ENCODE data around the gene DOCK6.

Gene DOCK6, protein sequence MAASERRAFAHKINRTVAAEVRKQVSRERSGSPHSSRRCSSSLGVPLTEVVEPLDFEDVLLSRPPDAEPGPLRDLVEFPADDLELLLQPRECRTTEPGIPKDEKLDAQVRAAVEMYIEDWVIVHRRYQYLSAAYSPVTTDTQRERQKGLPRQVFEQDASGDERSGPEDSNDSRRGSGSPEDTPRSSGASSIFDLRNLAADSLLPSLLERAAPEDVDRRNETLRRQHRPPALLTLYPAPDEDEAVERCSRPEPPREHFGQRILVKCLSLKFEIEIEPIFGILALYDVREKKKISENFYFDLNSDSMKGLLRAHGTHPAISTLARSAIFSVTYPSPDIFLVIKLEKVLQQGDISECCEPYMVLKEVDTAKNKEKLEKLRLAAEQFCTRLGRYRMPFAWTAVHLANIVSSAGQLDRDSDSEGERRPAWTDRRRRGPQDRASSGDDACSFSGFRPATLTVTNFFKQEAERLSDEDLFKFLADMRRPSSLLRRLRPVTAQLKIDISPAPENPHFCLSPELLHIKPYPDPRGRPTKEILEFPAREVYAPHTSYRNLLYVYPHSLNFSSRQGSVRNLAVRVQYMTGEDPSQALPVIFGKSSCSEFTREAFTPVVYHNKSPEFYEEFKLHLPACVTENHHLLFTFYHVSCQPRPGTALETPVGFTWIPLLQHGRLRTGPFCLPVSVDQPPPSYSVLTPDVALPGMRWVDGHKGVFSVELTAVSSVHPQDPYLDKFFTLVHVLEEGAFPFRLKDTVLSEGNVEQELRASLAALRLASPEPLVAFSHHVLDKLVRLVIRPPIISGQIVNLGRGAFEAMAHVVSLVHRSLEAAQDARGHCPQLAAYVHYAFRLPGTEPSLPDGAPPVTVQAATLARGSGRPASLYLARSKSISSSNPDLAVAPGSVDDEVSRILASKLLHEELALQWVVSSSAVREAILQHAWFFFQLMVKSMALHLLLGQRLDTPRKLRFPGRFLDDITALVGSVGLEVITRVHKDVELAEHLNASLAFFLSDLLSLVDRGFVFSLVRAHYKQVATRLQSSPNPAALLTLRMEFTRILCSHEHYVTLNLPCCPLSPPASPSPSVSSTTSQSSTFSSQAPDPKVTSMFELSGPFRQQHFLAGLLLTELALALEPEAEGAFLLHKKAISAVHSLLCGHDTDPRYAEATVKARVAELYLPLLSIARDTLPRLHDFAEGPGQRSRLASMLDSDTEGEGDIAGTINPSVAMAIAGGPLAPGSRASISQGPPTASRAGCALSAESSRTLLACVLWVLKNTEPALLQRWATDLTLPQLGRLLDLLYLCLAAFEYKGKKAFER (N-terminal part only)

DNA sequence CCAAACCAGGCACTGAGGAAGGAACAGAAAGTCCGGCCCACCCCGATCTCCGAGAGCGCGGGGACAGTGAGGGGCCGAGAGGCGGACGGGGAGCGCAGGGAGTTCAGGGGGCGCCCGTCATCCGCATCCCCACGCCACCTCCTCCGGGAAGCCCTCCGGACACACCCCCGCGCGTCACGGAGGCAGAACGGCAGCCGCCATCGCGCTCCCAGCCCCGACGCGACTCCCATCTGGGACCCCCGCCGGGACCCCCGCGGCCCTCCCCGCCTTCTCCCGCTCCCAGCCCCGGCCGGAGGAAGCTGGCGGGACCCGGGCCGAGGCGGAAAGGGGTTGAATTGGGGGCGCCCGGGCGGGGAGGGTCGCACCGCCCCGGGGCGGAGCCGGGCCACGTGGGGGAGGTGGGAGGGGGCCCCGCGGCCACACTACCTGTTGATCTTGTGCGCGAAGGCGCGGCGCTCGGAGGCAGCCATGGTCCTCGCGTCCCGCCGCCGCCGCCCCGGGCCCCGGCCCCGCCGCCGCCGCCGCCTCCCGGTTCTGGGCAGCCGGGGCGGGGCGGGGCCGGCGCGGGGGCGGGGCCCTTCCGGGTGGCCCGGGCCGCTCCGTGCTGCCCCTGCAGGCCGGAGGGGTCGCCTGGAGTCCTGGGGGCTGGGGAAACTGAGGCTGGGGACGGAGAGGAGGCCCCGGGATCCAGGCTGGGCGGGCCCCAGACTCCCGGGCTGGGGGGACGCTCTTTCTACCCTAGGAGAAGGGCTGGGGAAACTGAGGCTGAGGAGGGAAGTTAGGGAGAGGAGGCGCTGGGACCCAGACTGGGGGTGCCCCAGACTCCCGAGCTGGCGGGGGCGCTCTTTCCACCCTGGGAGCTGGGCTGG, at the start of gene DOCK6:
DOCK6 (minus strand) TSS at position 554 of the 869 bp plus-strand sequence; CDS start at position 470, 84 bp downstream.
- DNase-seq, result peak; percentile 66

- no peak for DNase-seq
These were observed 44.0 kb upstream of the DOCK6 start for GRCh38 chr19:11306337-11306736.

DNA sequence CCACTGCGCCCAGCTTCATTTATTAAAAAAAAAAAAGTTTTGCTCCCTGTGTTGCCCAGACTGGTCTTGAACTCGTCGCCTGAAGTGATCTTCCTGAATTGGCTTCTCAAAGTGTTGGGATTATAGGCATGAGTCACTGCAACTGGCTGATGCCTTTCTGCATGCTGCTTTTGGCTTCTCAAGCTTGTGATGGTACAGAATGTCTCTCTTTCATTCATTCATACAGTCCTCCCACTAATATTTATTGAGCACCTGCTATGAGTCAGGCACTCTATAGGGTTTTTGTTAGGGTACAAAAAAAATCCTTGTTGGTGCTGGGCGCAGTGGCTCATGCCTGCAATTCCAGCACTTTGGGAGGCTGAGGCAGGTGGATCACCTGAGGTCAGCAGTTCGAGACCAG, 42.6 kb upstream of the DOCK6 start:
- no peak for DNase-seq

DNA sequence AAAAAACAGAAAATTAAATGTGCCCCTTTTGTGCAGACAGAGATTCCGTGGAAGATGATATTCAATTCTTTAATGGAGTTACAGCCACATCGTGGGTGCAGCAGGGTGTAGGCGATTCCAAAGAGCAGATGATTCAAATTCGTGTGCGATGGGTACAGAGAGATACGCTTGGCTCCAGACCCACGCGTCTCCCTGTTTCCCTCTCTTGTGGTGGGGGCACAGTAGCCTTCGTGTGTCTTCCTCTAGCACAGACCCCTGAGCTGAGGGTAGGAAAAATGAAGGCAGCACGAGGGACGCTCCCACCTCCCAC, 38.4 kb upstream of the DOCK6 start:
- DNase-seq, result no peak

- no peak for DNase-seq
These were observed 37.9 kb upstream of the DOCK6 start for GRCh38 chr19:11299946-11300810.

- DNase-seq, result no peak
These were observed 33.9 kb upstream of the DOCK6 start for GRCh38 chr19:11296264-11296663.

GRCh38 chr19:11295665-11296245, 33.4 kb upstream of the DOCK6 start, which contains the start of gene TSPAN16:
Gene TSPAN16, plus strand, starts transcription at chr19:11296160. Its CDS starts 138 bp downstream, at chr19:11296298.
- DNase-seq, result no peak

DNA sequence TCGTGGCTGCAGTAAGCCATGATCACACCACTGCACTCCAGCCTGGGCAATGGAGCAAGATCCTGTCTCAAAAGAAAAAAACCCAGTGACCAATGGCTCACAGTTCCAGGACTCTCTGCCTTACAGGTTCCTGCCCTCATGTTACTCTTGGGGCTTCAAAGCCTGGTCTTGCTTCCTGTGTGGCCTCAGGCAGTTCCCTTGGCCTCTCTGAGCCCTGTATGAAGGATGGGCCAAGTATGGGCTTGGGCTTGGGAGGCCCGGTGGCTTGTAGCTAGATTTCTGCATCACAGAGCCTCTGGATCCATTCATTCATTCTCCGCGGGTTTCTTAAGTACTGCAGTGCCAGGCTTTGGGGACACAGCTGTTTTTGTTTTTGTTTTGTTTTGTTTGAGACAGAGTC, 32.9 kb upstream of the DOCK6 start:
- DNase-seq, result no peak

DNA sequence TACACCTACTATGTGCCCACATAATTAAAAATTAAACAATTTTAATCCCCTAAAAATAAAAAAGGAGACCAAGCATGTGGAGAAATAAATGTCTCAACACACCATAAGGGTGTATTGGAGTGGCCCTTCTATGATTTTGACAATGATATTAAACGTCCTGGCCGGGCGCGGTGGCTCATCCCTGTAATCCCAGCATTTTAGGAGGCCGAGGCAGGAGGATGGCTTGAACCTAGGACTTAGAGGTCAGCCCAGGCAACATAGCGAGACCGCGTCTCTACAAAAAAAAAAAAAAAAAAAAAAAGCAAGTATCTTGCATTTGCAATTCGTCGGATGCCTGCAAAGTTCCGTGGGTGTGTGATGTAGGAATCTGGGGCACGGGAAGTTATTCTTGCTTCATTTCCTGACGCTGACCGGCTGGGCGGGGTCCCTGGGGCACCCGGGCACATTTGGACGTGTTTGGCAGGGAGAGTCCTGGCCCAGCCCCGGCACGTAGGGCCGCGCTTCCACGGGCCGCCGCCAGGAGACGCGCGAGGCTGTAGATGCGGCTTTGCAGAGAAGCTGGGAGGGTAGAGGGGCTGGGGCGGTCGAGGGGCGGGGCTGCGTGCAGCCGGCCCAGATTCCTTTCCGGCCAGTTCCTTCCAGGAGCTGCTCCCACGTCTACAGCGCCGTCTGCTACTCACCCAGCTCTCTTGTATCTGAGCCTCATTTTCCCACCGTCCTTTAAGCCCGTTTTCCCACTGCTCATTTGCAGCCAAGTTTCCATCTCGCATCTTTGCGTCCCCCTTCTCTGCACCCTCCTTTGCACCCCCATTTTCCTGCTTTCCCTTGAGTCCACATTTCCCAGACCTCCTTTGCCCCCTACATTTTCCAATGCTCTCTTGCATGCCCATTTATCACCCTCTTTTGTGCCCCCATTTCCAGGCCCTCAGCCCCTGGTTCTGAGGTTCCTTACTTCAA, 31.4 kb upstream of the DOCK6 start:
- DNase-seq, result peak; percentile 94

DNA sequence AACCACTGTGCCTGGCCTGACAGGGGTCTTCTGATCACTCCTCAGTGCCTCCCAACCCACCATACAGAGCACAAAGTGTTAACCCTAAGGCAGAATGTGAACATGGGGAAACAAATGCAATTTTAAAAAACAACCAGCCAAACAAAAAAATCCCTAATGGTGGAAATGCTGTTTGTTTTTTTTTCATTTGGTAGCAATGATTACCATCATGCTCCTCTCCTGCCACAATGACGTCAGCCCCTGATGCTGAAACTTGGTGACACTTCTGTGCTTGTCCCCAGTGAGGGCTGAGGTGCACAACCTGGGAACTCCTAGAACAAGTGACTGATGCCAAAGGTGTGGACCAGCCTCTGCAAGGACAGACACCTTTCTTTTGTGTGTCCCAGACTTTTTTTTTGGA, 29.7 kb upstream of the DOCK6 start:
- no peak for DNase-seq

DNA sequence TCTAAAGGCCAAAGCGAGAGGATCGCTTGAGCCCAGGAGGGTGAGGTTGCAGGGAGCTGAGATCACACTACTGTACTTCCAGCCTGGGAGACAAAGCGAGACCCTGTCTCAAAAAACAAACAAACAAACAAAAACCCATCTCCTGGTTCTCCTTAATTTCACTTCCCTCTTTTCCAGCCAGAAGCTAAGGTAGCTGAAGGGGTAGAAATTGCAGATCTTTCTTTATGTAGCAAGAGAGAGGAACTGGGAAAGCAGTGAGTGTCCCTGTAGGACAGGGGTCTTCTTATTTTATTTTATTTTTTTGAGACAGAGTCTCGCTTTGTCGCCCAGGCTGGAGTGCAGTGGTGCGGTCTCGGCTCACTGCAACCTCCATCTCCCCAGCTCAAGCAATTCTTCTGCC, 29.1 kb upstream of the DOCK6 start:
- DNase-seq, result no peak

GRCh38 chr19:11290256-11290655, 27.9 kb upstream of the DOCK6 start:
- DNase-seq, result no peak

GRCh38 chr19:11288349-11288748, 26.0 kb upstream of the DOCK6 start:
- DNase-seq, result no peak

DNA sequence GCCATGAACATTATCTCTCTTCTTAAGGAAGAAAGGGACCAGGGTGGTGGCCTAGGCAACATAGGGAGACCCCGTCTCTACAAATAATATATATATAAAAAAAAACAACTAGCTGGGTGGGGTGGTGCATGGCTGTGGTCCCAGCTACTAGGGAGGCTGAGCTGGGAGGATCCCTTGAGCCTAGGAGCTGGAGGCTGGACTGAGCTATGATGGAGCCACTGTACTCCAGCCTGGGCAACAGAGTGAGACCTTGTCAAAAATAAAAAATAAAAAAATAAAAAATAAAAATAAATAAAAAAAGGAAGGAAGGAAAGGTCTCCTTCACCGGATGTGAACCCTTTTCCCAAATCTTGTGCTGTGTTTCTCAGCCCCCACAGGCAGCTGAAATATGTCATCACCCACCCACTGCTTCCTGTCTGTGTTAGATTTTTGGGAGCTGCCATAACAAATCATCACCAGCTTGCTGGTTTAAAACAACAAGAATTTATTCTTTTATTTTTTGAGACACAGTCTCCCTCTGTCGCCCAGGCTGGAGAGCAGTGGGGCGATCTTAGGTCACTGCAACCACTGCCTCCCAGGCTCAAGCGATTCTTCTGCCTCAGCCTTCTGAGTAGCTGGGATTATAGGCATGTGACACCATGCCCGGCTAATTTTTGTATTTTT, 24.1 kb upstream of the DOCK6 start:
- no peak for DNase-seq

- DNase-seq, result no peak
These were observed 22.2 kb upstream of the DOCK6 start for GRCh38 chr19:11284515-11284914.

DNA sequence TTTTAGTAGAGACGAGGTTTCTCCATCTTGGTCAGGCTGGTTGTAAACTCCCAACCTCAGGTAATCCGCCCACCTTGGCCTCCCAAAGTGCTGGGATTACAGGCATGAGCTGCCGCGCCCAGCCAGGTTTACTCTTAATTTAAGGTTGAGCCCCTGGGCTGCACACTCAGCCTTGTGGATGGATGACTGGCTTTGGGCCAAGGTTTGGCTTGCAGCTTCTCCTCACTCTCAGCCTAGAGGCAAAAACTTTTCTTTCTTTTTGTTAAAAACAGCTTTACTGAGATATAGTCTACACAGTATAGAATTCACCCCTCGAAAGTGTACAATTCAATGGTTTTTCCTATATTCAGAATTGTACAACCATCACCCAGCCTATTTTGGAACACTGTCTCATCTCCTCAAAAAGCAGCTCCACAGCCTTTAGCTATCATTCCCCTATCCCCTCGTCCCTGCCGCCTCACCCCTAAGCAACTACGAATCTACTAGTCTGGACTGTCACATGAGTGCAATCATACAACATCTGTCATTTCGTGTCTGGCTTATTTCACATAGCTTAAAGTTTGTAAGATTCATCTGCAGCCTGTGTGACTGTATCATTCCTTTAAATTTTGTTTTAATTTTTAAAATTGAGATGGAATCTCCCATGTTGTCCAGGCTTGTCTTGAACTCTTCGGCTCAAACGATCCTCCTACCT, 19.2 kb upstream of the DOCK6 start:
- DNase-seq, result no peak

GRCh38 chr19:11279505-11280236, 17.3 kb upstream of the DOCK6 start:
- peak; percentile 58 for DNase-seq

DNA sequence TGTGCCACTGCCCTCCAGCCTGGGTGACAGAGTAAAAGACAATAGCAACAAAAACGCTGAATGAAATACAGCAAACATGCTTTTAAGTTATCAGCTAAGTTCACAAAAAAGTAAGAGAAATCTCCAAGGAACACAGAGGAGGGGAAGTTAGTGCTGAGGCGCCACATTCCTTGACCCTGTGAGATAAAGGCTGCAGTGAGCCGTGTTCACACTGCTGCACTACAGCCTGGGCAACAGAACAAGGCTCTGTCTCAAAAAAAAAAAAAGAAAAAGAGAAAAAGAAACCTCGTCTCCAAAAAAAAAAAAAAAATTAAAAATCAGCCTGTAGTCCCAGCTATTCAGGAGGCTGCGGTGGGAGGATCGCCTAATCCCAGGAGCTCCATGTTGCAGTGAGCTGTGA, 16.3 kb upstream of the DOCK6 start:
- DNase-seq, result no peak
